SU-DHL-6 (cell line): ENCODE results near the gene VWC2L.

ENCODE experiments used
- CTCF ChIP-seq: fragments of 200-600 bp; sonication (generic); IDR thresholded peaks from one replicate; pipeline ENCODE4 v1.5.1; 2017; ENCODE audit warnings: antibody characterized with exemption, mild to moderate bottlenecking, low read length, moderate library complexity; ENCODE audit not compliant: insufficient read depth, poor library complexity, severe bottlenecking
- EZH2phosphoT487 ChIP-seq: fragments of 200-600 bp; sonication (generic), shearing (Covaris generic); conservative IDR thresholded peaks from 2 replicates; pipeline ENCODE4 v1.6.1; 2018; ENCODE audit warnings: mild to moderate bottlenecking, antibody characterized with exemption, low read length, moderate library complexity, mixed read lengths

- TF ChIP-seq CTCF: no peak
- TF ChIP-seq EZH2phosphoT487: no peak
Observed at GRCh38 chr2:214484239-214484638, 73.4 kb downstream of the VWC2L start.
